HG03280 (cell line): ENCODE data around the gene GPR119.
"Not testable (repeated sequence)": the region's sequence is repeated elsewhere in the genome, so short reads cannot be mapped to it uniquely, and the experiment has no call there.

Experiments used
- ATAC-seq: cut with Tn5 transposase; IDR thresholded peaks from one replicate; pipeline ENCODE4 v1.9.1; 2021; ENCODE audit warnings: mild to moderate bottlenecking, moderate library complexity; ENCODE audit not compliant: unreplicated experiment

Gene GPR119

DNA sequence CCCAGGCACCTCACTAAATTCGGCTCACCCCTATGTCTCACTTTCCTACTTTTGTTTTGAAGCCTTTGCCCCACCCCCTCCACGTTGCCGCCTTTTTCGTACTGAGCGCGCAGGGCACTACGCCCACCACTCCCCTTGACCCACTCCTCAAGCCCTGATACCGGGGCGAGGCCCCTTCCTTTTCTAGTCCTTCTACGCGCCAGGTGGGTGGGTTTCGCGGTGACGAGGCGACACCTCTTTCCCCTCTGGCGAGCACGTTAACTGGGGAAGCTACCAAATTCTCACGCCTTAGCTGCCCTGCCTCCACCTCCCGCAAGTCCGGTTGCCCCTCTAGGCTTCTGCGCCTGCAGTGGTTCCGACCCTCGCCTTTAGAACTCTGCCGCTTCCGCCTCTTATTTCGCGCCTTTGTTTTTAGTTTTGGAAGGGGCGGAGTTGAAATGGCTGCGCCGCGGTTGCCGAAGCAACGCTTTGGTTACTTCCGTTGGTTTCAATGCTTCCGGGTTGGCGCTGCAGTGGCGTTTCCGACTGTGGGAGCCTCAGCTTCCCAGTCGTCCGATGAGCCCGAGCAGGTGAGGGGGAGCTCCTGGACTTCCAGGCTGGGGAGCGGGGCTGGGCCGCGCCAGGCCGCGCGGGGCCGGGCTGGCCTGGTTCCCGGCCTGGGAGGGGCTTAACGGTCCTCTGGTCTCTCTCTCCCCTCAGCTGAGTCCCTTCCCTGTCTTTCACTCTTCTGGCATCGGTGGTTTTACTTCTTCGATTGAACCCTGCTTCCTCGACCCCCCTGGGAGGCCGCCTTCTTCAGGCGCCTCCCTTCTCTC, 45.9 kb downstream of the GPR119 start, which contains the start of gene SLC25A14:
Gene SLC25A14, plus strand, starts transcription at position 512 of the 815 bp plus-strand sequence. CDS start 360 bp downstream, outside the sequence.
- peak; percentile 98 for ATAC-seq

DNA sequence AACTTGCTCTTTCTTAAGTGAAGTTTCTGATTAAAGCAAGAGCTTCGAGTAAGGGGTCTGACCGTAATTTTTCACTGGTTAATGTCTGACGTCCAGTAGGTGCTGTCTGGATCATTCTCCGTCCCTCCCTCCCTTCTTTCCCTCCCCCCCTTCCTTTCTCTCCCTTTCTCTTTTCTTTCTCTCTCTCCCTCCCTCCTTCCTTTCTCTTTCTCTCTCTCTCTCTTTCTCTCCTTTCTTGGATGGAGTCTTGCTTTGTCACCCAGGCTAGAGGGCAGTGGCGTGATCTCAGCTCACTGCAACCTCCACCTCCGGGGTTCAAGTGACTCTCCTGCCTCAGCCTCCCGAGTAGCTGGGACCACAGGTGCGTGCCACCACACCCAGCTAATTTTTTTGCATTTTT, 46.6 kb downstream of the GPR119 start:
- ATAC-seq = not testable (repeated sequence)

DNA sequence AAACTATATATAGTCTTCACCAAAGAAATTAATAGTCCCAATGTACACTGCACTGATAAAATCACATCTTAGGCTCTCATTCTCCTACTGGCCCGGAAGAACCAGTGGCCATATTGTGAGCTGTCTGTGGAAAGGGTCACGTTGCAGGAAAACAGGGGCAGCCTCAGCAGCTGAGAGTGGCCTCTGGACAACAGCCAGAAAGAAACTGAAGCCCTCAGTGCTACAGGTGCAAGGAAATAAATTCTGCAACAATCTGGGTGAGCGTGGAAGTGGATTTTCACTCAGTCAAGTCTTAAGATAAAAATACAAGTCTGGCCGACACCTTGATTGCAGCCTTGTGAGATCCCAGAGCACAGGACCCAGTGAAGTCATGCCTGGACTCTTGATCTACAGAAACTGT, 48.9 kb downstream of the GPR119 start:
- no peak for ATAC-seq
